ENCODE measurements around the gene TMEM181. TPM values are rescaled to one million over a fixed set of nuclear protein-coding genes. Genes with fewer than 3 reads are reported as not detected.
"Not testable (repeated sequence)": the region's sequence is repeated elsewhere in the genome, so short reads cannot be mapped to it uniquely, and the experiment has no call there.

The TMEM181 gene
- total RNA-seq, 1 donor from 2014 or later, result 35.3 TPM

- DNase-seq (ENCODE audit: low read depth) (no peak), FAIRE-seq (no peak)
- TF ChIP-seq CTCF (IDR thresholded peaks at IDR 0.05; ENCODE audit: insufficient read depth, low read length, severe bottlenecking), result no peak
- H3K4me3 ChIP-seq (ENCODE audit: low read depth, low read length), result no peak overlapping the region
- no peaks in the 10 kb centered on the region for H3K36me3 ChIP-seq (ENCODE audit: control insufficient read depth, insufficient read depth, low read length)
- no peaks in the 10 kb centered on the region for H3K27me3 ChIP-seq (ENCODE audit: control insufficient read depth, insufficient read depth, low read length)
These were observed 87.6 kb downstream of the TMEM181 start for GRCh38 chr6:158647501-158647900.

- Histone ChIP-seq H3K27me3 (ENCODE audit: control insufficient read depth, insufficient read depth, low read length) (no peaks in the 10 kb centered on the region), H3K4me3 (ENCODE audit: low read depth, low read length) (no peak overlapping the region), H3K36me3 (ENCODE audit: control insufficient read depth, insufficient read depth, low read length) (no peaks in the 10 kb centered on the region)
- FAIRE-seq (no peak), DNase-seq (ENCODE audit: low read depth) (peak; percentile 94)
- TF ChIP-seq CTCF (IDR thresholded peaks at IDR 0.05; ENCODE audit: insufficient read depth, low read length, severe bottlenecking), result no peak
These were observed 88.8 kb downstream of the TMEM181 start for GRCh38 chr6:158648682-158649131.

GRCh38 chr6:158649289-158650143 is 89.6 kb downstream of the TMEM181 start, which contains the start of gene SYTL3:
TSS of gene SYTL3 (plus strand) at chr6:158650054. CDS start at chr6:158663269, 13,215 bp downstream.
- H3K4me3 ChIP-seq (ENCODE audit: low read depth, low read length), result no peak within 1 kb of the TSS
- FAIRE-seq, result no peak

GRCh38 chr6:158651981-158652737 is 92.3 kb downstream of the TMEM181 start:
- H3K27me3 ChIP-seq (ENCODE audit: control insufficient read depth, insufficient read depth, low read length); H3K36me3 ChIP-seq (ENCODE audit: control insufficient read depth, insufficient read depth, low read length); DNase-seq (ENCODE audit: low read depth); H3K4me3 ChIP-seq (ENCODE audit: low read depth, low read length); FAIRE-seq: not testable (repeated sequence)

More at GRCh38 chr6:158649289-158650143, 89.6 kb downstream of the TMEM181 start, which contains the start of gene SYTL3:
- TF ChIP-seq CTCF (IDR thresholded peaks at IDR 0.05; ENCODE audit: insufficient read depth, low read length, severe bottlenecking), result no peak
- H3K36me3 ChIP-seq (ENCODE audit: control insufficient read depth, insufficient read depth, low read length), result no peaks in the 10 kb centered on the region
- no peaks in the 10 kb centered on the region for H3K27me3 ChIP-seq (ENCODE audit: control insufficient read depth, insufficient read depth, low read length)
- no peak for DNase-seq (ENCODE audit: low read depth)

GRCh38 chr6:158653577-158654354 is 93.9 kb downstream of the TMEM181 start:
- TF ChIP-seq CTCF (IDR thresholded peaks at IDR 0.05; ENCODE audit: insufficient read depth, low read length, severe bottlenecking), result no peak
- Histone ChIP-seq H3K4me3 (ENCODE audit: low read depth, low read length) (no peak overlapping the region), H3K36me3 (ENCODE audit: control insufficient read depth, insufficient read depth, low read length) (no peaks in the 10 kb centered on the region), H3K27me3 (ENCODE audit: control insufficient read depth, insufficient read depth, low read length) (peaks cover 2% of the 10 kb centered on the region)
- no peak for FAIRE-seq
- no peak for DNase-seq (ENCODE audit: low read depth)
